AG08396 (cell line): ENCODE data around the gene CFL1.
"Not testable (repeated sequence)": the region's sequence is repeated elsewhere in the genome, so short reads cannot be mapped to it uniquely, and the experiment has no call there.

Experiments
- DNase-seq: peaks from one replicate; pipeline ENCODE4 v3.0.0; 2012; ENCODE audit warnings: low spot score, mixed read lengths

CFL1 gene

DNA sequence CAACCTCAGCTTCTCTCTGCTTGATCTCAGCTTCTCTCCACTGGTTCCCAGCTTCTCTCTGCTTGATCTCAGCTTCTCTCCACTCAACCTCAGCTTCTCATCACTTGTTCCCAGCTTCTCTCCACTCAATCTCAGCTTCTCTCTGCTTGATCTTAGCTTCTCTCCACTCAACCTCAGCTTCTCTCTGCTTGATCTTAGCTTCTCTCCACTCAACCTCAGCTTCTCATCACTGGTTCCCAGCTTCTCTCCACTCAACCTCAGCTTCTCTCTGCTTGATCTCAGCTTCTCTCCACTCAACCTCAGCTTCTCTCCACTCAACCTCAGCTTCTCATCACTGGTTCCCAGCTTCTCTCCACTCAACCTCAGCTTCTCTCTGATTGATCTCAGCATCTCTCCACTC lies 25.7 kb downstream of the CFL1 start:
- not testable (repeated sequence) for DNase-seq

DNA sequence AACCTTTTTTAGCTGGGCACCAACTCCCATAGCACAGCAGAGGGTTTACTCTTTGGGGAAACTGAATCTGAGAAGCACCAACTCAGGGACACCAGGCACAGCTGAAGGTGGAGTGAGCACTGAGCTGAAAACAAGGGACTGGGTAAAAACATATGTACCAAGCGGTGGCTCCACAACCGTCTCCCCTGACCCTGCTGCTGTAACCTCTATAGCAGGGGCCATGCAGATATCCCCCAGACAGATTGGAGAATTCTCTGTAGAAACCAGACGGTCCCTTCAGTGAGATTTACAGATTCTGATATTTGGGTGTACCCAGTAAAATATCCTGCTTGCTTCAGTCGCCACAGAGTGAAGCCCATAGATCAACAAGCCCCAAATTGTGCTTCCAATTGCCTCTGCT lies 28.5 kb downstream of the CFL1 start:
- DNase-seq = no peak

DNA sequence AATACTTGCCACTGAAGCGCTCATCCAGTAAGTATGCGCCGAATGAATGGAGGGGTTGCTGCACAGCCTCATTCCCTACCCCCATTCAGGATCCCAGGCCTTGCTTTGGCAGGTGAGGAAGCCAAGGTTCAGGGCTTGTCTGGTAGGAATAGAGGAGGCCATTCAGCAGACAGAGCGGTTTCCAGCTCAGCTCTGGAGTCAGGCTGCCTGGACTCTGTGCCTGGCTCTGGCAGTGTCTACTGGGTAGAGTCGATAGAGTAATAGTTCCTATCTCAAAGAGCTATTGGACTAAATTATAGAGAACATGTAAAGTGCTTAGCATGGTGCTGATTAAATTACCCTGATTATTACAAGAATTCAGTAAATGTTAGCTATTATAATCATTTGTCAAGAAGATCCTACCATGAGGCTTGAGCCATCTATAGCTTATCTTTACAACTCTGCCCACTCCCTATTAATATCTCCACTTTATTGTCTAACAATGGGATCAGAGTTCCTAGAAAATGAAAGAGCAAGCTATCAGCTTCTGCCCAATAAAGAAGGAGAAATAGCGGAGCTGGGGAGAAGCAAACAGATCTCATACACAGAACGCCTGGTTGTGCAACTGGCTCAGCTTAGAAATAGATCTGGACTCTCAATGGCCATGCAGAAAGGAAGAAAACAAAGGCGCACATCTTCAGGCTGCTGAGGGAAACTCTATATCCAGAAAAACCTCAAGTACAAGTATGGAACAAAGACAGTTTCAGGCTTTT lies 30.8 kb downstream of the CFL1 start:
- no peak for DNase-seq

DNA sequence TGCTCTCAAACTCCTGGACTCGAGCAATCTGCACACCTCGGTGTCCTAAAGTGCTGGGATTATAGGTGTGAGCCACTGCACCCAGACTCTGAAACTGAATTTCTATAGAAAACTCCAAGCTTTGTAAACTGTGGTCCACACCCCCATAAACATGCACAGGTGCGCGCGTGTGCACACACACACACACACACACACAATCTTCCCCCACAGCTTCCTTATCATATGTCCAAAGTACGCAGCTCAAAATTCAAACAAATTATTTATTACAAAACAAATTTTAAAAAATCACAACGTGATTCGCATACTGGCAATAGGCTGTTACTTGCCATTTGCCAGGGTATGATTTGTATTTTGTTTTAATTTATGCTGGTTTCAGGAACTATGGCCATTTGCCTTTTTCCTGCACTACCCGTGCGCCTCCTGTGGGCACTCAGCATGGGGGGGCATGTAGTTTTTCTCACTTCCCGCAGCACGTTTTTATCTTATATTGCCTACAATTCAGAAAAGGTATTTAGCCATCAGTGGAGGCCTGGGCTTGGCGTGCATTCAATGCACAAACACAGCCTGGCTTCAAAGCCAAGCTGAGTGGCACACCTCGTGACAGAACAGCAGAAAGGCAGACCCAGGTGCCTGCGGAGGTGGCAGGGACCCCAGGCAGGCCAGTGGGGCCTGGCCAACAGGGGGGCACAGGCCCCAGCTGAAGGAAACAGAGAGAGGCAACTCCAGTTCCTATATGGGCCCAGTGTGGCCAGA lies 35.0 kb downstream of the CFL1 start:
- no peak for DNase-seq

DNA sequence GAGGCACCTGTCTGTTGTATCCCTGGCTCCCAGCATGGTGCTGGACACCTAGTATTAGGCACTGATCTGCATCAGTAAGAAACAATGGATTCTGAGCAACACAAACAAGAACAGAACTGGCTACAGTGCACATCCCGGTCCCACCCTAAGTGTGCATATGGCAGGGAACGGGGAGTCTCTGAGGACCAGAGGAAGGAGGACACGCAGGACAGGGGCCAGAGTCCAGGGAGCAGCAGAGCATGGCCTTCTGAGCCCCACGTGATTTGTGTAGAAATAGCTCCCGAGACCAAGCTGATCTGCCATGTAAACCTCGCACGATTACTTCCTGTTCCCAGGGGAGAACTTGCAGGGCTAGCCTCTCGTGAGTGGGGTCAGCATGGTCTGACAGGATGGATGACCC lies 36.9 kb downstream of the CFL1 start:
- DNase-seq = no peak

DNA sequence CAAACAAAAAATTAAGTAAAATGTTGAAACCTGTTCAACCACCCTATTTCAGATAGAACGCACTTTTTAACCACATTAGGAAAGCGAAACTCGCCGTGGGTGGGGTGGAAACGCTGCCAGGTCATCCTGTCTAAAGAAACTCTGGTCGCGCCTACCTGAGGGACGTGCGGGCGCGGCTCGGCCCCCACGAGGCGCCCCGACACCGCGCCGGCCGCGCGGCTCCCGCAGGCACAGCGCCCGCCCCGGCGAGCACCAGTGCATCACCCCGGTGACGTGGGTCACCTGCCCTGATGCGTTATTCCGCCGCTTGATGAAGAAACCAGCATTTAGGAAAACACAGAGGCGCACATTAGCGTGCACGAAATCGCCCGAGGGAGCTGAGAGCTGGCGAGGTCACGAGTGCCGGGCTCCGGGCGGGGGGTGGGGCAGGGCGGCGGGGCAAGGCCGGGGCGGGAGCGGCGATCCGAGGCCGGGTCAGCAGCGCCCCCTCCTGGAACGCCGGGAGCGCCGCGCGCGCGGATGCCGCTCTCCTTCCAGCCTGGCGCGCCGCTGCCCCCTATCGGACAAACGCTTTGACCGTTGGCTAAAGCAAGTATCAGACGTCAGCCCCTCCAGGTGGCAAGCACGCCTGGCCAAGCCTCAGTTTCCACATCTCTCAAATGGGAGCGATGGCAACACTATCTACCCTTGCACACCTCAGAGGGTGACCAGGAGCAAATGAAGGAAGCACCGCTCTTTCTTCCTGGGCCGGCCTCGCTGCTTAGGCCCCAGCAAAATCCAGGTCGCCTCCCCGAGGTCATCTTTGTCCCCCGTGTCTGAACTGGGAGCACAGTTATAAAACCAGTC lies 39.9 kb downstream of the CFL1 start:
- DNase-seq = peak; percentile 97

DNA sequence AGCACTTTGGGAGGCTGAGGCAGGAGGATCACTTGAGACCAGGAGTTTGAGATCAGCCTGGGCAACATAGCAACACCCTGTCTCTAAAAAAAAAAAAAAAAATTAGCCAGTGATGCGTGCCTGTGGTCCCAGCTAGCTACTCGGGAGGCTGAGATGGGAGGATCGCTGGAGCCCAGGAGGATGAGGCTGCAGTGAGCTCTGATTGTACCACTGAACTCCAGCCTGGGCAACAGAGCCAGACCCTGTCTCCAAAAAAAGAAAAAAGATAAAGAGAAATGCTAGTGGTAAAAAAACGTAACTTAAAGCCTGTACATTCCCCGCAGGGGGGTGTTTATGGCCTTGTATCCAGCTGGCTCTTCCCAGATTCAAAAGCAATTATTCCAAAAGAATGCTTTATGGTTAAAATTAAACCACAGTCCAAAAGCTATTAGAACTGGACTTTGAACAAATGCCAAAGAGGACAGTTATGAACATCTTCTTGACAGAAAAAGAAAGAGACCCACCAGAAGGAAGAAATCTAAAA lies 40.6 kb downstream of the CFL1 start:
- DNase-seq = no peak

DNA sequence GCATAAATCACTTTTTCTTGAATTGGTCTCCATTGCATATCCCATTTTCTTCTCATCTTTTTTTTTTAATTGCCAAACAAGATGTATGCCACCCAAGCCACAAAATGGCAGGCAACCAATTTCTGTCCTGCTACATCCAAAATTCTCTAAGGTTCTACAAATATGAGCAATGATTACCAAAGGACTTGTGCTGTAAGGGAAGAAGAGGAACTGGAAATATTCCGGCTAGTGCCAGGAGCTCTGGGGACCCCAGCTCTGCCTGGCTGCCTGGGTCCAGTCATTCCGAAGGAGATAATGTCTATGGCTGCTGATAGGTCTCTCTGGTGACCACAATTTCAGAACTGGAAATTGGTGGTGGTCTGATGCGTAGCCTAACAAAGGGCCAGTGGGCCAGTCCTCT lies 41.3 kb downstream of the CFL1 start:
- DNase-seq = no peak

DNA sequence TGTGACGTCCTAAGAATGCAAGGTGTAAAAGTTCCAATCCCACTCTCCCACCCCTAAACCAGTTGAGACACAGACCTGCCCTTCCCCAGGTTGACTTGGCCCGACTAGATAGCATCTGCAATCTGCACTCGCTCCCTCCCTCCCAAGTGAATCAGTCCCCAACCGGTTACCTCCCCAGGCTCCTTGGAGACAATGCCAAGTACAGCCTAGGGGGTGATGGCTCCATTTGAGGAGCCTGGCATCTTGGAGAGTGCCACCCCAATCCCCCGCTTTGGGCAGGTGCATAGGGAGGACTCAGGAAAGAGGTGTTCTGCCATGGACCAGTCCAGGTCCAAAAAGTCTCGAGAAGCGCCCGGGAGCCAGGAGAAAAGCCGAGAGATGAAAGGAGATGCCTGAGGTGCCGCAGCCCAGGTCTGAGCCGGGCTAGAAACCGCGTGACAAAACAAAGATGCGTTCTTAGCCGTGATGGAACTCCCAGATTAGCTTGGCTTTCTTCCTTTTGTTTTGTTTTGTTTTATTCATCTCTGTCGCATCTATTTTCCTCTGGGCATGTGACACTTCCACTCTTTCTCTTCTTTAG lies 42.9 kb downstream of the CFL1 start:
- DNase-seq = no peak

DNA sequence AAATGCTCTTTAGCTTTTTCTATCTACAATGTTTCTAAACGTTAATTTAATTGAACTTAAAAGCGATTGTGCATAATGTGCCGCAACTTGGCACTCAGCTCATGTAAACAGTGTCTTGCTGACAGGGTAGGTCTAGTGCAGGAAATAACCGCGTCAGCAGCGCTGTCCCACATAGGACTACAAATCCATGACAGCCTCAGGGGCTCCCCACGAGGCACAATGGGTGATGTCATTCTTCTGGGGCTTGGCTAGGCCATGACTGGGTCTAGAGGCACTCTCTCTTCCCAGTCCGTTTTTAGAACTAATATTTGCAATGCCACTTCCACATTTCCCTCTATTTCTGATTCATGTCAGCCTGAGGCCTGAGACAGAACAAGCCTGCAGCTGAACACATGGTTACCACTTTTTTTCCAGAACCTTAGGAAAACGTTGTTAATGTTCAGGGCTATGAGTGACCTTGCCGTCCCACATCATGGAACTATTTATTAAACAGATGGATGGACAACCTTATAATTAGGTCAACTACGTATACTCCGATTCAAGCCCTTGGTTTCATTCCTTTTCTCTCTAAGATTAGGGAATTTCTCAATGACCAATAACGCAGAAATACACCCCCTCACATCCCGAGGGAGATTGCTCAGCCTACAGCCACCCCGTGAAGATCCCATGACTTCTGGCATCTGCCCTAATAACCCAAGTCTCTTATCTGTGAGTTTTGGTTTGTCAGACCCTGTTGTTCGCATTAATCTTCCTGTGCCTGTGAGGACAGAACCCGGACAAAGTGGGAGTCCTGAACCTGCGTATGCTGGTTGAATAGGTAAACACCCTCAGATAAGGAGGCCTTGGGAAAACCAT lies 43.6 kb downstream of the CFL1 start:
- DNase-seq = no peak

DNA sequence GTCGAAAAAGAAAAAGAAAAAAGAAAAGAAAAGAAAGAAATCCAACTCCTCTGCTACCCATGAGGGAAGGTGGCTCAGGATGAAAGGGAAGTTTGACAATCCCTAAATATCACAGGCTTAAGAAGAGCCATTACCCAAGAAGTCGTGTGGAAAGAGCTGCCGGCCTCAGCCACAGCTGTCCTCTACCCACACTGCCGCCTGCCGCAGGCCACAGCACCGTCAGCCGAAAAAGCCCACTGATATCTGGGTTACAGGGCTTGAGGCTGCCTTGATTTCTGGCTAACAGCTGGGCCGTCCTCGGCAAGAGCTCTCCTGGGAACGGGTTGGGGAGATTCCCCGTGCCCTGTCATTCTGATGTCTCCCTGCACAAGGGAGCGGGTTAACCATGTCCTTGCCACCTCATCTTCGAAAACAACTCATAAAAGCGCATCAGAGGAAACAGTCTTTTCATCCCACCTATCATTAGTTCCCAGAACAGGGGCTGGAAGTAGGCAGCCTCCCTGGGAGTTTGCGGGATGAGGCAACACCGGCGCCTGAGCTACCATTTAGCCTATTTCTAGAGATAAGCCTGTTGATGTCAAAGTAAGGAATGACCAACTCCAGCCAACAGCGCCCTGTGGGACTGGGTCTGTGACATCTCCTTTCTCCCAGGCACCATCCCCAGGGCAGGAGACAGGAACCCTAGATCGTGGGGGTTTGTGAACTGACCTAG lies 46.1 kb downstream of the CFL1 start:
- no peak for DNase-seq

DNA sequence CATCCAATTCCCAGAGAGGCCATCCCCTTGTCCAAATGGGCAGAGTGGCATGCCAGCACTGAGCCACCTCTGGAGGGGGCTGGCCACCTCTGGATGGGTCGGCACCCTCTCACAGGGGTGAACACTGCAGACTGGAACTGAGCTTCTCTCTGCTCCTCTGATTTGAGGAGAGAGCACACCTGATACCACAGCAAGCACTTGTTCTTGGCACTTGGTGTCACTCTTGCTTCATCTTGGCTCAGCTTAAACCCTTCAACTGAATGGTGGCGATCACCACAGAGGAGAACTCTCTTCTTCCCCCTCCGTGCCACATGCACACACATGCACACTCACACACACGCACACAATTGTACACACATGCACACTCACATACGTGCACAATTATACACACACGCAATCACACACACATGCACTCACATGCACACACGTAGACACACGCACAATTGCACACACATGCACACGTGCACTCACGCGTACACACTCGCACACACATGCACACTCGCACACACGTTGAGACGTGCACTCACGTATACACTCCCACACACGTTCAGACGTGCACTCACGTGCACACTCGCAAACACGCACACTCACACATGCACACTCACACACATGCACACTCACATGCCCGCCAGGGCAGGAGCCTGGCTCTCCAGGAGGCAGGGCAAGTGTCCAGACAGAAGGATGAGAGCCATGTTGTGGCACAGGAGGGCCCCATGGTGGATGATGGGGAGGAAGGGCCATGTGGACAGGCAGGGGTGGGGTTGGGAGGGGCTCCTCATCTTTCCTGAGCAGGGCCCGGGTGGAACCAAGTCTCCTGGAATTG lies 47.7 kb downstream of the CFL1 start:
- no peak for DNase-seq

DNA sequence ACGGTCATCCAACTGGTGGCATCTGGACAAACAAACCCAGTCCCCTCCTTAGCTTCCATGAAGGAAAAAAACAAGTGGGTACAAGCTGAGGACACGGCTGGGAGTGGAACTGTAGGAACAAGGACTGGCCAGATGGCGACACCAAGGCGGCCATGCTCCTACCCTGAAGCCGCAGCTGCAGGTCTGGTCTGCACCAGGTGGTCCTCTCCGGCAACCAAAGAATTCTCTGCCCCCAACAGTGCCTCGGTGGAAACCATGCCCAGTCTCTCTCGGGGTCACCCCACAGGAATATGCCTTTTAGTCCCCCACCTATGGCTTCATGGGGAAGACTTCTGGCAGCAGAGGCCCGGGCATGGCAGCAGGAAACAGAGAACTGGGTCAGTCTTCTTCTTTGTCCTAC lies 48.5 kb downstream of the CFL1 start:
- no peak for DNase-seq

DNA sequence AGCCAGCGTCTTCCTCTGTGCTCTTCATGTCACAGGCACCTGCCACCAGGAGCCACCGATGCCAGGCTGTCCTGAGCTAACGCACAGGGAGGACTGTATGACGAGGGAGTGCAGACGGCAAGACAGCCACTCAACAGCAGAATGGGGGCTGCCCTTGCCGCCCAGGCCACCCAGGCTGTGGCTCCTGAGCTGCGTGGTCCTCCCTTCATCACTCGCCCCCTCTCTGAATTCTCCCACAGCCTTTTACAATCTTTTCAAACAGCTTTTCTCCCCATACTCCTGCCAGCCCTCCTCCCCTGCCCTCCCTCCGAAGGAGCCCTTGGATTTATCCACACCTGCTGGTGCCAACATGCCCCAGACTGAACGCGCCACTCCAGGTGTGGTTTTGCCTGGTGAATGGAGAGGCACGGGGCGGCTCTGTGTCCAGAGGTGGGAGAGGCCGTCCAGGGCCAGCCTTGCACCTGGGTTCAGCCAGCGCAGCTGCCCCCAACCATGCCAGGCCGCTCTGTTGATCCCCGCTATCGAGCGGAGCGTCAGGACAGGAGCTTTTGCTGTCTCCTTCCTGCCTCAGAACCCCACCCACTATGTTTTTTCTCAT lies 49.1 kb downstream of the CFL1 start:
- no peak for DNase-seq

DNA sequence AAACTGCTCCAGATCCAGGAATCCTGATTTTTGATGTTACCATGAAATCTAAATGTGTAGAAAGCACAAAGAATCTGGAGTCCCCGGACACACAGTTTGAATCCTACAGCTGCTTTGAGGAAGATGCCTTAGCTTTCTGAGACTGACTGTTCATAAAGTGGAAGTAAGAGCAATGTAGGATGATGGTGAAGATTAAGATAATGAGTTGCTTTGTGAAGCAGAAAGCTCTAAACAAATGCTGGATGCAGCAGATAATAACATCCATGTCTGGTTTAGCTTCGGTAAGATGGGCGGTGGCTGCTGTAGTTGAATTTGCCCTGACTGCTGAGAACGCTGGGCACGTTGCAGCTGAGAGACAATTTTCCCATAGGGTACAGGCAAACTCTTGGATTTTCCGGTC lies 51.0 kb downstream of the CFL1 start:
- DNase-seq = no peak
